MM.1S (cell line): ENCODE measurements around the gene DOCK4.

Experiments used
- DNase-seq: peaks from one replicate; pipeline ENCODE4 v3.0.0-alpha.2; 2015
- H2AFZ ChIP-seq: fragments of 300-600 bp; sonication (generic); 2 replicates; pipeline ENCODE4 v1.6.0; 2016; ENCODE audit warnings: antibody characterized with exemption, low read length
- H3F3A ChIP-seq: fragments of 300-600 bp; sonication (generic); 2 replicates; pipeline ENCODE4 v1.6.1; 2016; ENCODE audit warnings: mild to moderate bottlenecking, antibody characterized with exemption, low read length, moderate library complexity, mixed read lengths; ENCODE audit not compliant: insufficient read depth
- H3K27ac ChIP-seq: fragments of 300-600 bp; sonication (generic); 2 replicates; pipeline ENCODE4 v1.5.1; 2016; ENCODE audit warnings: mild to moderate bottlenecking, low read length
- H3K27me3 ChIP-seq: fragments of 300-600 bp; sonication (generic); replicated peaks from 2 replicates; pipeline ENCODE4 v1.6.0; 2016; ENCODE audit warnings: low read length; ENCODE audit not compliant: insufficient read depth
- H3K36me3 ChIP-seq: fragments of 300-600 bp; sonication (generic); replicated peaks from 2 replicates; pipeline ENCODE4 v1.6.1; 2016; ENCODE audit warnings: mild to moderate bottlenecking, low read length, mixed read lengths; ENCODE audit not compliant: insufficient read depth
- H3K4me1 ChIP-seq: fragments of 300-600 bp; sonication (generic); 2 replicates; pipeline ENCODE4 v1.6.1; 2016; ENCODE audit warnings: low read length, mixed read lengths
- H3K4me2 ChIP-seq: fragments of 300-600 bp; sonication (generic); 2 replicates; pipeline ENCODE4 v1.6.0; 2016; ENCODE audit warnings: low read depth, low read length
- H3K4me3 ChIP-seq: fragments of 300-600 bp; sonication (generic); 2 replicates; pipeline ENCODE4 v1.5.1; 2016; ENCODE audit warnings: low read length, mixed read lengths
- H3K79me2 ChIP-seq: fragments of 300-600 bp; sonication (generic); 2 replicates; pipeline ENCODE4 v1.6.1; 2016; ENCODE audit warnings: mixed run types, low read length, mixed read lengths
- H3K9ac ChIP-seq: fragments of 300-600 bp; sonication (generic); 2 replicates; pipeline ENCODE4 v1.6.1; 2016; ENCODE audit warnings: low read length, mixed read lengths
- H3K9me2 ChIP-seq: fragments of 300-600 bp; sonication (generic); replicated peaks from 2 replicates; pipeline ENCODE4 v1.6.1; 2016; ENCODE audit warnings: mild to moderate bottlenecking, low read length, mixed read lengths; ENCODE audit not compliant: insufficient read depth
- H3K9me3 ChIP-seq: fragments of 300-600 bp; sonication (generic); replicated peaks from 2 replicates; pipeline ENCODE4 v1.6.1; 2016; ENCODE audit warnings: mild to moderate bottlenecking, low read length, mixed read lengths; ENCODE audit not compliant: insufficient read depth
- H4K20me1 ChIP-seq: fragments of 300-600 bp; sonication (generic); 2 replicates; pipeline ENCODE4 v1.6.1; 2016; ENCODE audit warnings: mild to moderate bottlenecking, low read length, moderate library complexity, mixed read lengths; ENCODE audit not compliant: insufficient read depth
- CTCF ChIP-seq: fragments of 300-600 bp; sonication (generic); IDR thresholded peaks from 2 replicates; pipeline ENCODE4 v1.5.1; 2016; ENCODE audit warnings: antibody characterized with exemption, low read length, mixed read lengths
- EZH2 ChIP-seq: fragments of 300-600 bp; sonication (generic); optimal IDR thresholded peaks from 2 replicates; pipeline ENCODE3; 2017; ENCODE audit warnings: low read depth, mild to moderate bottlenecking, antibody characterized with exemption, low read length, mixed read lengths
- EZH2phosphoT487 ChIP-seq: fragments of 300-600 bp; sonication (generic); IDR thresholded peaks from 2 replicates; pipeline ENCODE4 v1.6.1; 2018; ENCODE audit warnings: antibody characterized with exemption, low read length

DOCK4 gene

GRCh38 chr7:112018305-112019030 is 187.7 kb downstream of the DOCK4 start:
- DNase-seq: no peak
- Histone ChIP-seq H2AFZ (no peak overlapping the region), H3K27ac (no peak overlapping the region), H3K9me3 (no peaks in the 10 kb centered on the region), H3K4me3 (no peak overlapping the region), H3F3A (no peaks in the 10 kb centered on the region), H3K4me2 (no peak overlapping the region), H3K9ac (no peak overlapping the region), H3K36me3 (no peaks in the 10 kb centered on the region), H3K27me3 (no peaks in the 10 kb centered on the region), H3K9me2 (no peaks in the 10 kb centered on the region), H3K79me2 (peaks cover 49% of the 10 kb centered on the region), H3K4me1 (no peaks in the 10 kb centered on the region), H4K20me1 (no peaks in the 10 kb centered on the region)
- no peak for TF ChIP-seq CTCF
- no peak for TF ChIP-seq EZH2phosphoT487
- TF ChIP-seq EZH2: no peak

GRCh38 chr7:112015146-112015545 is 191.1 kb downstream of the DOCK4 start:
- Histone ChIP-seq H3K9me3 (no peaks in the 10 kb centered on the region), H3K4me3 (no peak overlapping the region), H3K4me1 (no peaks in the 10 kb centered on the region), H2AFZ (no peak overlapping the region), H3F3A (no peaks in the 10 kb centered on the region), H3K27ac (no peak overlapping the region), H3K79me2 (peaks cover 70% of the 10 kb centered on the region), H4K20me1 (no peaks in the 10 kb centered on the region), H3K9me2 (no peaks in the 10 kb centered on the region), H3K4me2 (no peak overlapping the region), H3K27me3 (no peaks in the 10 kb centered on the region), H3K9ac (no peak overlapping the region), H3K36me3 (no peaks in the 10 kb centered on the region)
- TF ChIP-seq CTCF: no peak
- no peak for TF ChIP-seq EZH2
- no peak for TF ChIP-seq EZH2phosphoT487
- no peak for DNase-seq

- no peak overlapping the region for H3K4me2 ChIP-seq
These were observed 191.9 kb downstream of the DOCK4 start for GRCh38 chr7:112014347-112014746.

More at GRCh38 chr7:112014347-112014746, 191.9 kb downstream of the DOCK4 start:
- TF ChIP-seq CTCF: no peak
- no peak for TF ChIP-seq EZH2phosphoT487
- no peak for TF ChIP-seq EZH2
- Histone ChIP-seq H3K4me1 (no peaks in the 10 kb centered on the region), H3K9ac (no peak overlapping the region), H3K4me3 (no peak overlapping the region), H3K79me2 (peaks cover 68% of the 10 kb centered on the region), H2AFZ (no peak overlapping the region), H3K27me3 (no peaks in the 10 kb centered on the region), H3K9me3 (no peaks in the 10 kb centered on the region), H3K9me2 (no peaks in the 10 kb centered on the region), H3K27ac (no peak overlapping the region), H3K36me3 (no peaks in the 10 kb centered on the region), H3F3A (no peaks in the 10 kb centered on the region), H4K20me1 (no peaks in the 10 kb centered on the region)
- DNase-seq: no peak
